ENCODE results near the gene TMEM150B.

TMEM150B gene

DNA sequence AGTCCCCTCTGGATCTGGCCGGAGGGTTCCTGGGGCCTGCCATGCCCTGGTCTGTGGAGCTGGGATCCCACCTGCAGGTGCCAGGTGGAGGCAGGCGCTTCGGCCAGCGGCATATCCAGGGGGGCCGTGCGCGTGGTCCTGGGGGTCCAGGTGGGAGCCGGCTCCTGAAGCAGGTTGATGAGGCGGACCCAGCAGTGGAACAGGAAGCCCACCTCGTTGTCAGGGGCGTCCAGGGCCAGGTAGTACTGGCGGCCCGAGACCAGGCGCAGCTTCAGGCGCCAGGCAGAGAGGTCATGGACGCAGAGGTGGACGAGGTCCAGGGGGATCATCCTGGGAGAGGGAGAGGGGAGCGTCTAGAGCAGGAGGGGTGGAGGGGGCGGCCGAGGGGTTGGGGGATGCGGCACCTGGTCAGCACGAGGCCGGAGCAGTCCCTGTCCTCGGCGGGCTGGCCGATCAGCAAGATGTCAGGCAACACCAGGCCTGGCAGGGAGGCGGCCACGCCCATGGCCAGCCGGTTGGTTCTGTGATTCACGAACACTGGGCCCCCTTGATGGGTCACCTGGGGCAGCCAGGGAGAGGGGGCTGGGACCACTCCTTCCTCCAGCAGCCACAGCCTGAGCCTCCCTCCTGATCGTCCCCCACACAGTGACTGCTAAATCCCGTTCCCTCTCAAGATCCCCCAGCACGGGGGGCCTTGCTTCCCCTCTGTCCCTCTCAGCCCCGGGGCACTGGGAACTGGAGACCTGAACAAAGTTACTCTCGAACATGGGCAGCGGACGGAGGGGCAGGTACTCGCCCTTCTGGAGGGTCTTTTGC is 37.2 kb upstream of the TMEM150B start:
- TF ChIP-seq GATA2 (IDR thresholded peaks at IDR 0.05; ENCODE audit: low read depth, low read length) (no peak), GATA3 (IDR thresholded peaks at IDR 0.05; ENCODE audit: low read depth, low read length) (no peak)

DNA sequence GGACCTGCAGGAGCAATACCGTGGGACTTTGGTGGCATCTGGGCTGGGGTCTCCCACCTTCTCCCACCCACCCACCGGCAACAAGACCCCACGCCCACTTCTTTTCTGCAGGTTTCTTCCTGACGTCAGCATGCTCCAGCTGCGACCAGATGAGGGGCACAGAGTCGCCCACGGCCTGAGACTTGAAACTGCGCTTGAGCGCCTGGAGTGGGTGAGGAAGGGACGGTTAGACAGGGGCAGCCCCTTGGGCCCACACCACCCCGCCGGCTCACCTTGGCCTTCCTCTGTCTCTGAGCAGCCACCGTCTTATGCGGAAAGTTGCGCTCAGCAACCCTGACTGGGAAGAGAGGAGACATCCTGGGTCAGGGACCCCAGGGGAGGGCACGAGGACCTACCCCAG is 35.8 kb upstream of the TMEM150B start:
- TF ChIP-seq GATA3 (IDR thresholded peaks at IDR 0.05; ENCODE audit: low read depth, low read length) (no peak), GATA2 (IDR thresholded peaks at IDR 0.05; ENCODE audit: low read depth, low read length) (no peak)

DNA sequence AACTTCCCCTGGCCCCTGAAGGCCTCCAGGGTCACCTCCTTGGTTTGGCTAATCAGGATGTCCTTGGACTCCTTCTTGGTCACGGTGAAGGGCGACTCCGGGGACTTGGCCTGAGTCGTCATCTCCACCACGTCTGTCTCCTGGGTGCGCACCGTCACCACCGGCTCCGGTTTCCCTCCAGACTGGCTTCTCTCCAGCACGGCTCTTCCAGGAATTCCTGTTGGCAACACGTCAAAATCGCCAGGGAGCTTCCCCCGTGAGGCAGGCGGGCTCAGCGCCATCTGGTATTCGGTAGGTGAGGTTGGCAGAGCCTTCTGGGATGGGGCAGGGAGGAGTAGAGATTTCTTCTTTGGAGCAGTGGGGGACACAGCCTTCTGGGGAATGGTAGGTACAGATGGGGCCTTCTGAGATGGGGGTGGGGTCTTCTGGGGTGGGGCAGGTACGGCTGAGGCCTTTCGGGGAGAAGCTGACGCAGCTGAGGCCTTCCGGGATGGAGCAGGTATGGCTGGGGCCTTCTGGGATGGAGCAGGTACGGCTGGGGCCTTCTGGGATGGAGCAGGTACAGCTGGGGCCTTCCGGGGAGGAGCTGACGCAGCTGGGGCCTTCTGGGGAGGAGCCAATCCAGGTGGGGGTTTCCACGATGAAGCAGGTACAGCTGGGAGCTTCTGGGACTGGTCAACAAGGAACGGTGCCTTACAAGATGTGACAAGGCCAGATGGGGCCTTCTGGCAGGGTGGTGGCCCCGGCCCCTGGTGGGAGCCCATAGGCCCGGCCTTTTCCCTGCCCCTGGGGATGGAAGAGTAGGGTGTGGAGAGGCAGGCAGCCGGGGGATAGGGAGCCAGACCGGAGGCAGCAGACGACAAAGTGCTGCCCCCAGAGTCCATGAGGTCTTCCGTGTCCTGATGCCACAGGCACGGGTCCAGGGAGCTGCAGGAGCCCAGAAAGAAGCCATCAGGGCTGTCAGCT is 34.1 kb upstream of the TMEM150B start:
- TF ChIP-seq GATA2 (IDR thresholded peaks at IDR 0.05; ENCODE audit: low read depth, low read length) = no peak
- TF ChIP-seq GATA3 (IDR thresholded peaks at IDR 0.05; ENCODE audit: low read depth, low read length) = no peak

DNA sequence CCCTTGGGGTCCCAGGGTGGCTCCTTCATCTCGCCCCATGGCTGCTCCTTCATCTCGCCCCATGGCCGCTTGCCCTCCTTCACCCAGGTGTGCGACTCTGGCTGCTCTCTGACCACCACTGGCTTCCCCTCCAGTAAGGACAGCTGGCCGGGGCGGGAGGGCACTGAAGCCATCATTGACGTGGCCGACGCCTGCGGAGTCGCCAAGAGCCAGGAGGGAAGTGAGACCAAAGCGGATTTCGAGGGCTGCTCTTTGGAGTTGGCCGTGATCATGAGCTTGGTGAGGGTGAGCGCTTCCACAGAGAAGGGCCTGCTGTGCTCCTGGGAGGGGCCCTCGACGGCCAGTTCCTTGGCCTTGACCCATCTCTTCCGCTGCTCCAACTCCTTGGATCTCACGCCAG is 33.4 kb upstream of the TMEM150B start:
- no peak for TF ChIP-seq GATA3 (IDR thresholded peaks at IDR 0.05; ENCODE audit: low read depth, low read length)
- TF ChIP-seq GATA2 (IDR thresholded peaks at IDR 0.05; ENCODE audit: low read depth, low read length) = no peak

DNA sequence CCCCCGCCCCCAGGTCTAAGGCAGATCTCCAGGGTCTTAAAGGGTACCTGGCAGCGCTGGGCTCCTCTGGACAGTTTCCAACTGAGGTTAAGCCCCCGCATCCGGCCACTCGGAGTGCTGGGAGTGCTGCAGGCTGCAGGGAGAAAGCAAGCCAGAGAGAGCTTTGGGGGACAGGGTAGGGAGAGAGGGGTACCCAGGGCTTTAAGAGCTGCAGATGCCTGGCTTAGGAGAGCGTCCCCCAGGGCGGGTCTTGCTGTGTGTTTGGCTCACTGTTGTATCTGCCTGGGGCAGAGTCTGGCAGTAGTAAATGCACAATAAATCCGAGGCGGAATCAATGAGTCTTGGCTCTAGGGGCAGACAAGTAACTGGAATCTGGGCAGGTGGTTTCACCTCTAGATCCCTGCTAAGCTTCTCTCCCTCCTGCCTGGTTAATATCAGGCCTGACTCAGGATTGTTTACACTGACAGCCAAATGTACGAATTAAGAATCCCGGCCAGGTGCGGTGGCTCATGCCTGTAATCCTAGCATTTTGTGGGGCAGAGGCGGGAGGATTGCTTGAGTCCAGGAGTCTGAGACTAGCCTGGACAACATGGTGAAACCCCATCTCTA is 30.2 kb upstream of the TMEM150B start:
- TF ChIP-seq GATA3 (IDR thresholded peaks at IDR 0.05; ENCODE audit: low read depth, low read length) (no peak), GATA2 (IDR thresholded peaks at IDR 0.05; ENCODE audit: low read depth, low read length) (no peak)

DNA sequence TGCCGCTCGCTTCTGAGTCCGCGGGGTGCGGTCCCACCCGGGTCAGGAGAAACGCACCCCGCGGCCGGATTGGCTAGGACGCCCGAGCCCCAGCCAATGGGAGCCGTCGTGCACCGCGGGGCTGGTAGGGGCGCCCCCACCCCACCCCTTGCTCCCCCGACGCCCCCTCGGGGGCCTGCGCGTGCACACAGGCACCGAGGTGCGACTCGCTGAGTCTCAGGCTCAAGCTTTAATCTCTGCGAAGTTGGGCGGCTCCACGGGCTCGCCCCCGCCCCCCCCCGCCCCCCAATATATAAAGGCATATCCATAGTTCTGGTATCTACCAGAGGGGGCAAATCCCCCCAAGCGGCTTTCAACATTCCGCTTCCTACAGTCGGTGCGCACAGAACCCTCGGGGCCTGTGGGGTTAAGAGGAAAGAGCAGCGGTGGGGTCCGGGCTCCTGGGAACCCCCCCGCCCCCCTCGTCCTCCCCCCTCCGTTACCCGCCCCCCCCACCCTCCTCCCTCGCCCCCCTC is 29.6 kb upstream of the TMEM150B start, which contains the start of gene COX6B2:
COX6B2 (minus strand) TSS at position 22 of the 515 bp plus-strand sequence. CDS start 198 bp downstream, outside the sequence.
- TF ChIP-seq GATA3 (IDR thresholded peaks at IDR 0.05; ENCODE audit: low read depth, low read length) (no peak), GATA2 (IDR thresholded peaks at IDR 0.05; ENCODE audit: low read depth, low read length) (no peak)

DNA sequence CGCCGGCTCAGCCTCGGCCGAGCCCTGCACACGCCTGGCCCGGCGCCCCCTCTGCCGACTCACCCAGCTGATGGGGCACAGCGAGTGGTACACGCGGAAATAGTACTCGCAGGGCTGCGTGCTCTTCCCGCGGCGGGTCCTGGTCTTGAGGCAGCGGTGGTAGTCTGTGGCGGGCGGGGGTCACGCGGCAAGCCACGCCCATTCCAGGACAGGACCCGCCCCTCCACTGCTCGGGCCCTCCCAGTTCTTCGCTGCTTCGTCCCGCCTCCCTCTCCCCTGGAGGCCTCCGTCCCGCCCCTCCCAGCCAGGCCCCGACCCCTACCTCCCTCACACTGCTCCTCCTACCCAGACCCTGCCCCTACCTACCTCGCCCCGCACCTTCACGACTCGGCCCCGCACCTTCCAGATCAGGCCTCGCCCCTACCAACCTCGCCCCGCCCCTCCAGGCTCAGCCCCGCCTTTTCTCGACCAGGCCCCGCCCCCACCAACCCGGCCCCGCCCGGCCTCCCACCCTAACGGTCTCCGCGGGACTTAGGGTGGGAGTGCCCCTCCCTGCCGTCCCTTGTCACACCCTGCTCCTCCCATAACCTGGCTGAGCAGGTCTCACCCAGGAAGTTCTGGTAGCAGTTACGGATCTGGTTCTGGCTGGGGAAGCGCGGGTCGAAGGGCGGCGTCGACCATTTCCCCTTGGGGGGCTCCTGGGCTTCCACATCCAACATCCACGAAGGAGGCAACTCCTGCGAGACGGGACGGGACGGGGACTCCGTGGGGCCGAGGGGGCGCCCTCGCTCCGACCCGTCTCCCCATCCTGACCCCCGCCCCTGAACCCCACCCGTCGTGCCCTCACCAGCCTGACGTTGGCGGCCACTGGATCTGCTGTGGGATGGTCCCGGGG is 28.9 kb upstream of the TMEM150B start:
- no peak for TF ChIP-seq GATA2 (IDR thresholded peaks at IDR 0.05; ENCODE audit: low read depth, low read length)

DNA sequence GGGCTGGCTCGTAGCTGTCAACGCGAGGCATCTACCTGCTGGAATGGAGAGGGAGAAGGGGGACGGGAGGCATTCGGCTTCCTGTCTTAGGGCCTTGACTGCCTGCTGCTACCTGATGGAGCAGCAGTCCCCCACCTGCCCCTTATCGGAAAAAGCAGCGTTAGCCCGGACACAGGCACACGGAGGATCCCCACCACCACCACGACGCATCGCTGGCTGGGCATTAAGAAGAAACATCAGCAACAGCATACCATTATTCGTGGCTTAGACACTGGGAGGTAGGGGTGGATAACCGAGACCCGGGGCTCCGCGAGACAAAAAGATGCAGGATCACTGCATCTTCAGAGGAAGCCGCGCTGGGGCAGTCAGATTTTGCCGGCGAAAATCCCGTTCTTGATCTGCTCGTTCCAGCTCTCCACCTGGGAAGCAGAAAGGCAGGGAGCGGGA is 28.2 kb upstream of the TMEM150B start:
- TF ChIP-seq GATA2 (IDR thresholded peaks at IDR 0.05; ENCODE audit: low read depth, low read length) = no peak
- no peak for TF ChIP-seq GATA3 (IDR thresholded peaks at IDR 0.05; ENCODE audit: low read depth, low read length)

DNA sequence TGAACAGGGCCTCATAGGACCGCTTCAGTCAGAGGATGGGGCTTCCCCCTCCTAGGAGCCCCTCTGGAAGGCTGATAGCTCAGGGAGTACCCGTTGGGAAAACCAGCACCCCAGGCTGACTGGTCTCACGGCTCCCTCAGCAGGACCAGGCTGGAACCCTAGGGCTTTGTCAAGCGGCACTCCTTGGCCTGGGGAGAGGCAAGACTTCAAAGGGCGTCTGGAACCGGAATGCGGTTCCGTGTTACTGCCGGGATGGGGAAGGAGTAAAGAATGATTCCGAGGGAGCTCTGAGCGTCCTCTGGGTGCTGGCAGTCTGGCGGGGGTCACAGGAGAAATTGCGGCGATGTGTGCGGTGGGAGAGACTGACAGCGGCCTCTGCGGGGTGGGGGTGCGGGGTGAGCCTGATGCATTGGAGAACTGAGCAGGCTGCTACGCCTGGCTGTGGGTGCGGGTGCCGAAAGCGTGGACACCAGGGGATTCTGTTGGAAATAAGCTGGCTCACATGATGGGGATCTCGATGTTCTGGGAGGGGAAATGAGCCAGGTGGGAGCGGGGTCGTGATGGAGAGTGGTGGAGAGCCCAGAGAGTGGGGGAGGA is 27.5 kb upstream of the TMEM150B start:
- no peak for TF ChIP-seq GATA2 (IDR thresholded peaks at IDR 0.05; ENCODE audit: low read depth, low read length)
- TF ChIP-seq GATA3 (IDR thresholded peaks at IDR 0.05; ENCODE audit: low read depth, low read length) = no peak

DNA sequence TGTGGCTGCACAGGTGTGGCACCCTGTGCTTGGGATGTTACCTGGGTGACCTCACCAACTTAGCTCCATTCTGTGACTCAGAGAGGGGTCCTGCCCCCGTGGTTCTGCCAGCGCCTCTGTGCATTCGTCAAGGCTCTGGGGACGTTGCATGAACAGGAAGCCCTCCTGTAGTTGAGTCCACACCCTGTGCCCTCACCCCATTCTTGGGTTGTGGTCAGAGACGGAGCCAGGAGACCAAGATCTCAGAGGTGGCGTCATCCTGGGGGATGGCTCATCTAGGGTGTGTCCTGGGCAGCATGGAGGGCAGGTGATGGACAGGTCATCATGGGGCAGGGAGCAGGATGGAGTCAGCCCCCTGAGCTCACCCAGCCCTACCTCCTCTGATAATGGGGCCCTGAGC is 26.9 kb upstream of the TMEM150B start:
- TF ChIP-seq GATA2 (IDR thresholded peaks at IDR 0.05; ENCODE audit: low read depth, low read length) (no peak), GATA3 (IDR thresholded peaks at IDR 0.05; ENCODE audit: low read depth, low read length) (no peak)

DNA sequence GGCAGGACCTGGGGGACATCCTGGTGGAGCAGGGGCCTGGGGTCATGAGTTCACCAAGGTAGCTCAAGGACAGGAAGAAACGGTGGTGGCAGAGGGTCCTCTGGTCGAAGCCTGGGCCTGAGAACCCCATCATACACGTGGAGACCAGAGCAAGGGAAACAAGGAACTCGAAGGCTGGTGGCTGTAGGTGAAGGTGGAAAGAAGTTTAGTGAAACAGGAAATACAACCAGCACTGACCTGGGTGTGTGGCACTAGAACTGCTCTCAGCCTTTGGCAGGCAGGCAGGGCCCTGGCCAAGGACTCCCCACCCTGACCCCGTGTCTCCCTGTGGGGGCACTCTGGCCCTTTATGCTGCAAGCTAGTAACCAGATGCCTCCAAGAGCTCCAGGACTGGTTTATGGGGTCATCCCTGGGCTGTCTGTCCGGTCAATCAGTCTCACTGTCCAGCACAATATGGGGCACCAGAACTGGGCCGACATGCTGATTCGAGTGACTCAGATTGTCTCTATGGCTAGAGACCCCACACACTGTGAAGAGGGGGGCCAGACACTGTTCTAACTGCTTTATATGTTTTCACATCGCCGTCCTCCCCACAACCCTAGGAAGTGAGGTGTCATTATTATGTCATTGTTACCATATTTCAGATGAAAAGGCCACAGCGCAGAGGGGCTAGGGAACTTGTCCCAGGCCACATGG is 25.6 kb upstream of the TMEM150B start:
- TF ChIP-seq GATA2 (IDR thresholded peaks at IDR 0.05; ENCODE audit: low read depth, low read length) (no peak), GATA3 (IDR thresholded peaks at IDR 0.05; ENCODE audit: low read depth, low read length) (no peak)
